HG02938 (cell line): ENCODE results near the gene FRMD5.
A peak's percentile ranks its signal among the peaks of the same experiment; 100 is the strongest.

Source experiments
- ATAC-seq: cut with Tn5 transposase; IDR thresholded peaks from one replicate; pipeline ENCODE4 v1.9.1; 2021; ENCODE audit warnings: mild to moderate bottlenecking, moderate library complexity; ENCODE audit not compliant: unreplicated experiment

FRMD5 gene

DNA sequence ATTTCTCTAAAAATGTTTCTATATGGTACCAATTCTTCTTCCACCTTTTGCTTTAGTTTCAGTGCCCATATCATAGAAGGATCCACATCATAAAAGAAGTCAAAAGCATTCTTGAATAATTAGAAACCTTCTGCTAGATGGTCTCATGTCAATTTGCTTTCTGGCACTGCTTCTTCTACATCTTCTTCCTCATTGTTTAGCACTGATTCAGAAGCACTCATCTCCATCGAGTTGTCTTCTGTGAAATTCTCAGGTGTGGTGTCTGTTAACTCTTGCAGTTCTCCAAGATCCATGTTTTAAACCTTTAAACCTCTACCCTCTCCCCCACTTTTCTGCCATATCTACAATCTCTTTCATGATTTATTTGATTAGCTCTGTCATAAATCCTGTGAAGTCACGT, 213.5 kb downstream of the FRMD5 start:
- no peak for ATAC-seq

DNA sequence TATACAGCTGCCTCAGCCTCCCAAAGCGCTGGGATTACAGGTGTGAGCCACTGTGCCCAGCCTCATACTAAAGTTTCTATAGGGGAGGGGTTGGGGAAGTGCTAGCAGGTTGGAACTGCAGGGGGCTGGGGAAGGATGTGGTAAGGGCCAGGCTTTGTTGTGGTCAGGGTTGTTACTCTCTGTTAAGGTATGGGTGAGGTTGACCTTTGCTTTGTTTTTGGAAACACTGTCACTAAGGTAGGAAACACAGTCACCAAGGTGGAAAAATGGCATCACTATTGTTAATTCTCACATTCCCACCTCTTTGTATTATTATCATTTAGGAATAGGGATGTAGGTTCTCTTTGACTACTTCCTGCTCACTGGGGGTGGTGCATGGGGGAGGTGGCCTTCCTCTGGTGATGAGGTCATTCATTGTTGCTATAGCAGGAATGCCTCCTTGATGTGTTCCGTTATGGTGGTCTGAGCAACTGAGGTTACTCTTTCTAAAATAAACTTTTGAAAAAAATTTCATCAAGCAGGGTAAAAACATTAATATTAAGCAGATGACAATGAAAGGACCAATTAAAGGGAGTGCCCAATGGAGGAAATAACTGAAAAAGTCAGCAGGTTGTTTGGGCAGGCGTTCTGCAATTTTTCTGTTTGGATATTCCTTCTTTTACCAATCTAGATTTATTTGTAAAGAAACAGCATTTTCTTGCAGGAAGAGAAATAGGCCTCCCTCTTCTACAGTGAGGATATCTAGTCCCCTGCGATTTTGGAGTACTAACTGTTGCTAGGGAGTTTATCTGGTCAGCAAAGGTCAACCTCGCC, 217.8 kb downstream of the FRMD5 start:
- ATAC-seq = peak; percentile 60

DNA sequence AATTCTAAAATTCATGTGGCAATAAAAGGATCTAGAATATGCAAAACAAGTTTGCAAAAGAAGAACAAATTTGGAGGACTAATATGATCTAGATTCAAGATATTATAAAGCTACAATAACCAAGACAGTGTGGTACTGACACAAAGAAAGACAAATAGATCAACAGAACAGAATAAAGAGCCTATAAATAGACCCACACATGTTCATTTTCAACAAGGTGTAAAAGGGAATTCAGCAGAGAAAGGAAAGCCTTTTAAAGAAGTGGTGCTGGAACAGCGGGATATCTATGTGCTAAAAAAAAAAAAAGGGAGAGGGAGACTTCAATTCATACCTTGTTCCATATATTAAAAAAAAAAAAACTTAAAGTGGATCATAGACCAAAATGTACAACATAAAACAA, 219.3 kb downstream of the FRMD5 start:
- ATAC-seq = no peak

- no peak for ATAC-seq
These were observed 219.7 kb downstream of the FRMD5 start for GRCh38 chr15:43975326-43975725.

DNA sequence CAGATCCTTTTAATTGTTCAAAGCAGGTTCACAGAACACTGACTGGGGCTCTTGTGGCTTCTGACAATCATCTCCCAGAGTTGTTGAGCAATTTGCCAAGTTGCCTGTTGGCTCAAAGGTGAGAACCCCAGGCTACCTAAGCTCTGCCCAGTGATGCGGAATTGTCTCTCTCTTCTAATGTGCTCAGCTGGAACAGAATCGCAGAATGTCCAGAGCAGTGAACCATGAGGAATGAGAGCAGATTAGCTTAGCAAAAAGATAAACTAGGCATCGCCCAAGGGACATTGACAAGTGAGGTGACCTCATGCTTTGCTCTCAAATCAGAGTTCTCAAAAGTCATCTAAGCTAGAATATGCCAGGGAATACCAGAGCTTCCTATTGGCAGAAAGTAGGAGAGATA, 220.2 kb downstream of the FRMD5 start:
- ATAC-seq = peak; percentile 51

GRCh38 chr15:43969802-43970375, 225.2 kb downstream of the FRMD5 start:
- ATAC-seq = no peak

DNA sequence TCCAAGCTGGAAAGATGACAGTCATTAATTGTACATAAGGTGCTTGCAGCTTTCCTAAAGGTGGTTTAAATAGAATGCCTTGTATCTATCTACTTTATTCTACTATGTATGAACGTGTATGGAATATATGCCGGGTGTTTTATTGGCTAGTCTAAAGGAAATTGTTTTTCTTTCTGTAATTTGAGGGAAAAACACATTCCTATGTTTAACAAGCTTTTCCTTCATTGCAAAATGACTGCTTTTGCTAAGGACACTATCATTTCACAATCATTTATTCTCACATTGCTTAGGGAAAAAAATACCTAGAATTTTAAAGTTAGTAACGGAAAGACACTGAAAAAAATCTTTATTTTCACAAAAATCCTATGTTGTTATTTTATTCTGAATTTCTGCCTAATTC, 226.5 kb downstream of the FRMD5 start:
- ATAC-seq = no peak

DNA sequence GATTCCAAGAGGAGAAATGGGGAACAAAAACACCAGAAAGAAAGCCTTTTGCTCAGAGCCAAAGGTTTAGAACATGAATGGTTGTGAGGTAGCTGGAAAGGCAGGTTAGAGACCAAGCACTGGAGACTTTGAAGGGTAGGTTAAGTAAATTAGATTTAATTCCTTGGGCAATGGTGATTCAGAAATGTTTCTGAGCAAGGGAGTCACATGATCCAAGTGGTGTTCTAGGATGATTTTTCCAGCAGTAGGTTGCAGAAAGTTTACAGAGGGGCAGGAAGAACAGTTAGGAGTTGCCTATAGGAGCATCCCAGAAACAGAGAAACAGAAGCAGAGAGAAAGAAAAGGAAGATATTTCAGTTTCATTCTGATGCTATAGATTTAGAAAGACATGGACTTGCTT, 228.4 kb downstream of the FRMD5 start:
- ATAC-seq = no peak

GRCh38 chr15:43958861-43959330, 236.2 kb downstream of the FRMD5 start:
- ATAC-seq = no peak

GRCh38 chr15:43957724-43958123, 237.3 kb downstream of the FRMD5 start:
- no peak for ATAC-seq

- ATAC-seq = no peak
These were observed 239.9 kb downstream of the FRMD5 start for GRCh38 chr15:43955140-43955539.

- no peak for ATAC-seq
These were observed 240.9 kb downstream of the FRMD5 start for GRCh38 chr15:43954181-43954621.

- ATAC-seq = no peak
These were observed 241.7 kb downstream of the FRMD5 start for GRCh38 chr15:43953402-43953801.

- no peak for ATAC-seq
These were observed 244.5 kb downstream of the FRMD5 start for GRCh38 chr15:43950531-43950930.

- ATAC-seq = peak; percentile 88
These were observed 246.3 kb downstream of the FRMD5 start for GRCh38 chr15:43948691-43949325.

DNA sequence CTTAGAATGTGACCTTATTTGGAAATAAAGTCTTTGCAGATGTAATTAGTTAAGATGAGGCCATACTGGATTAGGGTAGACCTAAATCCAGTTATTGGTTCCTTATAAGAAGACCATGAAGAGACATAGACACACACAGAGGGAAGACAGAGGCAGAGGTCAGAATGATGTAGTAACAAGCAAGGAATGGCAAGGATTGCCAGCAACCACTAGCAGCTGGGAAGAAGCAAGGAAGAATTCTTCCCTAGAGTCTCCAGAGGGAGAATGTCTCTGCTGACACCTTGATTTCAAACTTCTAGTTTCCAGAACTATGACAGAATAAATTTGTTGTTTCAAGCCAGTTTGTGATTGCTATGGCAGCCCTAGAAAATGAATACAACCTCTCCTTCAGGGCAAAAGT, 251.6 kb downstream of the FRMD5 start:
- no peak for ATAC-seq

- no peak for ATAC-seq
These were observed 252.9 kb downstream of the FRMD5 start for GRCh38 chr15:43942194-43942593.

DNA sequence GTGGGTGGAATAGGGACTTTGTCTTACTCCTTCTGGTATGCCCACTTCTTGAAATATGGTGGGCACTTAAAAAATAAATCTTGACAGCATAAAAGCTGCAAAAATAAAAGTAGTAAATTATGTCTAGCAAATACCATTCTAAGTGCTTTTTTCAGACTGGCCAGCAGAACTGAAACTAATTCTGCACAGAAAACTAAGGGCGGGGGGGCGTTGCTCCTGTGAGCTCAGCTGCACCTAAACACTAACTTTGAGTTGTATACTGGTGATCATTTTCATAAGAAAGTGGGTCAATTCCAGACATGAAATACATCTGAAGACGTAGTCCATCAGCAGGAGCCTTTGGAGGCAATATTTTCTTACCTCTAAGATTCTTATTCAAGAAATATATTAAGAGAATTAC, 253.5 kb downstream of the FRMD5 start:
- peak; percentile 52 for ATAC-seq

GRCh38 chr15:43941071-43941470, 254.0 kb downstream of the FRMD5 start:
- ATAC-seq = no peak

DNA sequence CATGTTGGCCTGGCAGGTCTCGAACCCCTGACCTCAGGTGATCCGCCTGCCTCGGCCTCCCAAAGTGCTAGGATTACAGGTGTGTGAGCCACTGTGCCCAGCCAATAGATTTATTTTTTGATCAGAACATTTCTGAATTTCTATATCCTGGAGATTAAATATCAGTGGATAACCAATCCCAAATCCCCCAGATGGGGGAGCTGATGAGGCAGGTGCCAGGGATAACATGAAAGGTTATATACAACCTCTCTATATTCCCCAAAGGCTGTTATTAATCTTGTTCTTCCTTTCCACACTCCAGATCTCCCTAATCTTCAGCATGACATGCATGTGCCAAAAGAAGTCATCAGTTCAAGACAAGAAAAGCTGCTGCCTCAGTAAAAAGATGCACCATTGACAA, 256.0 kb downstream of the FRMD5 start:
- ATAC-seq = no peak

DNA sequence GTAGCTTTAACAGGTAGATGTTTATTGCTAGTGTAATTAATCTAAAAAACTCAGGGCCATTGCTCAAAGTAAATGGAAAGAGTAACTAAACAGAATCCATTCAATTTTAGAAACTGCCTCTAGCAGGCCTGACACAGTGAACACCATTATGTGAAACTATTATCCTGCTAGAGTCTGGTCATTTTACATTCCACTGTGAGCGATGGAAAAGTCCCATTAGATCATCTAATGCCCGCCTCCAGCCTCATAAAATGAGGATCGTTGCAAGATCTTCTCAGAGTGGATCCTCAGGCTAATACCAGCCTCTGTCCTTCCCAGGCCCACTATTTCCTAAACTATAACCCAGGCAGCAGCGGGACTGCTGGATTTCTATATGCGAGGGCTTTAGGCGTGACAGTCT, 260.6 kb downstream of the FRMD5 start:
- ATAC-seq = no peak

- ATAC-seq = no peak
These were observed 262.2 kb downstream of the FRMD5 start for GRCh38 chr15:43932907-43933306.
